Measurements from ENCODE around the gene LPIN2. TPM values are rescaled to one million over a fixed set of nuclear protein-coding genes. Genes with fewer than 3 reads are reported as not detected.

Gene LPIN2
- polyA plus RNA-seq, 1 donor (not counting 4 experiments of a cell fraction or from before 2014, with no cell fraction given): 3.9 TPM

DNA sequence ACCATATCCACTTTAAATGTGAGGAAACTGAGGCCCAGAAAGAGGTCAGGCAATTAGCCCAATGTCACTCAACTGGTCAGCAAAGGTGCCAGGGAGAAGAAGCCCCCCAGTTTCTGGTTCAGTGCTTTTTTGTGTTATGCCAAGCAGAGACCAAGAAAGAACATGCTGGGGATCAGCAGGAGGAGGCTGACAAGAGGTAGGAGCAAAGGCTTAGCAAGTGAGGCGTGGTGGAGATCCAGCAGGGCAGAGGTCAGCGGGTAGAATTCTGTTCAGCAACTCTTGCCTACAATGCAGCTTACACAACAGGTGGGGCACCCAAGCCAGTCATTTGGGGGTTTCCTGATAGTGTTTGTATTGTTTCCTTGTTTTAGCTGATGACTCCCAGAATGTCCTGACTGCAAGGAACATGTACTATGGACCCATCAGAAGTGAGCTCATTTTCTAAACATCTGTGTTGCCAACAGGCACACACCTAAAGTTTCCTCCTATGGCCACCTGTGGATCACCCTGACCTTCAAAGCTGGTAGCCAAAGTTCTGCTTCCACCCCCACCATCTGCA, 28.2 kb downstream of the LPIN2 start:
- Histone ChIP-seq H3K4me3 (ENCODE audit: control insufficient read depth in 2 of 3, extremely low read depth in 1 of 3, insufficient read depth in 2 of 3, low read depth in 1 of 3, low read length in 3 of 3) (no peak overlapping the region), H3K4me1 (ENCODE audit: control insufficient read depth, extremely low read depth, insufficient read depth, low read length) (peaks cover 6% of the 10 kb centered on the region), H3K9me1 (ENCODE audit: control insufficient read depth, extremely low read depth, insufficient read depth, low read length) (no peaks in the 10 kb centered on the region), H3K79me2 (ENCODE audit: control insufficient read depth, insufficient read depth, low read length) (no peaks in the 10 kb centered on the region), H4K20me1 (ENCODE audit: control insufficient read depth, extremely low read depth, insufficient read depth, low read length) (no peaks in the 10 kb centered on the region), H3K27ac (ENCODE audit: control insufficient read depth, insufficient read depth, low read length) (no peak overlapping the region), H3K36me3 (ENCODE audit: control insufficient read depth in 2 of 2, extremely low read depth in 1 of 2, insufficient read depth in 2 of 2, low read length in 2 of 2) (no peaks in the 10 kb centered on the region), H3K9me3 (ENCODE audit: control insufficient read depth, low read depth, low read length) (no peaks in the 10 kb centered on the region), H3K4me2 (ENCODE audit: control insufficient read depth, extremely low read depth, insufficient read depth, low read depth, low read length) (no peak overlapping the region), H2AFZ (ENCODE audit: control insufficient read depth, low read length) (no peak overlapping the region), H3K9ac (ENCODE audit: control insufficient read depth, extremely low read depth, insufficient read depth, low read length) (no peak overlapping the region), H3K27me3 (ENCODE audit: control insufficient read depth, extremely low read depth, insufficient read depth, low read length) (no peaks in the 10 kb centered on the region)
- dilution Hi-C loops (cut with MboI; ENCODE audit: extremely low pct_ligation_motif_present, low sequenced_read_pairs): no loop called here
- no peak for FAIRE-seq
- no peak for TF ChIP-seq EZH2 (IDR thresholded peaks at IDR 0.05; ENCODE audit: low read length)
- TF ChIP-seq, protein P1, sequence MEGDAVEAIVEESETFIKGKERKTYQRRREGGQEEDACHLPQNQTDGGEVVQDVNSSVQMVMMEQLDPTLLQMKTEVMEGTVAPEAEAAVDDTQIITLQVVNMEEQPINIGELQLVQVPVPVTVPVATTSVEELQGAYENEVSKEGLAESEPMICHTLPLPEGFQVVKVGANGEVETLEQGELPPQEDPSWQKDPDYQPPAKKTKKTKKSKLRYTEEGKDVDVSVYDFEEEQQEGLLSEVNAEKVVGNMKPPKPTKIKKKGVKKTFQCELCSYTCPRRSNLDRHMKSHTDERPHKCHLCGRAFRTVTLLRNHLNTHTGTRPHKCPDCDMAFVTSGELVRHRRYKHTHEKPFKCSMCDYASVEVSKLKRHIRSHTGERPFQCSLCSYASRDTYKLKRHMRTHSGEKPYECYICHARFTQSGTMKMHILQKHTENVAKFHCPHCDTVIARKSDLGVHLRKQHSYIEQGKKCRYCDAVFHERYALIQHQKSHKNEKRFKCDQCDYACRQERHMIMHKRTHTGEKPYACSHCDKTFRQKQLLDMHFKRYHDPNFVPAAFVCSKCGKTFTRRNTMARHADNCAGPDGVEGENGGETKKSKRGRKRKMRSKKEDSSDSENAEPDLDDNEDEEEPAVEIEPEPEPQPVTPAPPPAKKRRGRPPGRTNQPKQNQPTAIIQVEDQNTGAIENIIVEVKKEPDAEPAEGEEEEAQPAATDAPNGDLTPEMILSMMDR (optimal IDR thresholded peaks at IDR 0.05 in 1 of 3, IDR thresholded peaks at IDR 0.05 in 1 of 3, conservative IDR thresholded peaks at IDR 0.05 in 1 of 3; ENCODE audit: extremely low read depth in 1 of 3, insufficient read depth in 2 of 3, low read length in 3 of 3): no peak
- DNase-seq (ENCODE audit: low read depth, low spot score): no peak

DNA sequence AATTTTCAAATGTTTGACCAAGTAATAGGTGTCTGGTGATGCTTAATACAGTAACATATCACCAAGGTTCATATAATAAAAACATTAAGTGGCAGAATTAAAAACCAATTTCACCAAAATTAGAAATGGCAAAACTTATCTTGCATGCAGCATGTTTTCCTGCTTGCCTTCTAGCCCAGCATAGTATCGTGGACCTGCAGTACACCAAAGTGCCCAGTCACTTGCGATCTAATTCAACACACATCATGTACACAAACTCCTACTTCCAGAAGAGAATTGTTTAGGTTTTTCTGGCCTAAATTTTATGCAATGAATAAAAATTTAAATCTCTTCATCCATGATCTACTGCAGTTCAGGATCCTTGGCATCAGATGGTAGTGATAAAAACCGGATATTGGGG, 28.9 kb downstream of the LPIN2 start:
- Histone ChIP-seq H3K36me3 (ENCODE audit: control insufficient read depth in 2 of 2, extremely low read depth in 1 of 2, insufficient read depth in 2 of 2, low read length in 2 of 2) (no peaks in the 10 kb centered on the region), H4K20me1 (ENCODE audit: control insufficient read depth, extremely low read depth, insufficient read depth, low read length) (no peaks in the 10 kb centered on the region), H3K27me3 (ENCODE audit: control insufficient read depth, extremely low read depth, insufficient read depth, low read length) (no peaks in the 10 kb centered on the region), H3K9me3 (ENCODE audit: control insufficient read depth, low read depth, low read length) (no peaks in the 10 kb centered on the region), H3K4me2 (ENCODE audit: control insufficient read depth, extremely low read depth, insufficient read depth, low read depth, low read length) (no peak overlapping the region), H3K9me1 (ENCODE audit: control insufficient read depth, extremely low read depth, insufficient read depth, low read length) (no peaks in the 10 kb centered on the region), H3K4me3 (ENCODE audit: control insufficient read depth in 2 of 3, extremely low read depth in 1 of 3, insufficient read depth in 2 of 3, low read depth in 1 of 3, low read length in 3 of 3) (no peak overlapping the region), H3K4me1 (ENCODE audit: control insufficient read depth, extremely low read depth, insufficient read depth, low read length) (peaks cover 6% of the 10 kb centered on the region), H3K79me2 (ENCODE audit: control insufficient read depth, insufficient read depth, low read length) (no peaks in the 10 kb centered on the region), H2AFZ (ENCODE audit: control insufficient read depth, low read length) (no peak overlapping the region), H3K27ac (ENCODE audit: control insufficient read depth, insufficient read depth, low read length) (no peak overlapping the region), H3K9ac (ENCODE audit: control insufficient read depth, extremely low read depth, insufficient read depth, low read length) (no peak overlapping the region)
- DNase-seq (ENCODE audit: low read depth, low spot score) (no peak), FAIRE-seq (no peak)
- no peak for TF ChIP-seq EZH2 (IDR thresholded peaks at IDR 0.05; ENCODE audit: low read length)
- TF ChIP-seq, protein P1 (optimal IDR thresholded peaks at IDR 0.05 in 1 of 3, IDR thresholded peaks at IDR 0.05 in 1 of 3, conservative IDR thresholded peaks at IDR 0.05 in 1 of 3; ENCODE audit: extremely low read depth in 1 of 3, insufficient read depth in 2 of 3, low read length in 3 of 3): no peak
- dilution Hi-C loops (cut with MboI; ENCODE audit: extremely low pct_ligation_motif_present, low sequenced_read_pairs): no loop called here

Measured in keratinocyte (primary cell).